ENCODE measurements around the gene CDYL2. TPM values are rescaled to one million over a fixed set of nuclear protein-coding genes. Genes with fewer than 3 reads are reported as not detected.

The CDYL2 gene
- total RNA-seq, 4 donors from 2014 or later: 2.2 to 5.7 (median 3.2) TPM

GRCh38 chr16:80754476-80754875 is 49.9 kb downstream of the CDYL2 start:
- no peak overlapping the region for H3K4me3 ChIP-seq
- WGBS, 2 donors: 87 to 95% methylated on average over 5 of the region's 5 CpGs
- H3K36me3 ChIP-seq: no peaks in the 10 kb centered on the region

GRCh38 chr16:80752541-80752940 is 51.9 kb downstream of the CDYL2 start:
- Histone ChIP-seq H3K27me3 (no peaks in the 10 kb centered on the region), H3K27ac (no peak overlapping the region), H3K4me1 (no peaks in the 10 kb centered on the region), H3K4me3 (no peak overlapping the region), H3K36me3 (no peaks in the 10 kb centered on the region), H3K9me3 (no peaks in the 10 kb centered on the region)
- DNase-seq (ENCODE audit: low spot score in 2 of 2): no peak
- WGBS, 2 donors: 91 to 94% methylated on average over 2 of the region's 2 CpGs
- no peak for TF ChIP-seq EP300 (IDR thresholded peaks at IDR 0.05)
- no peak for TF ChIP-seq CTCF (IDR thresholded peaks at IDR 0.05)
- TF ChIP-seq POLR2A (IDR thresholded peaks at IDR 0.05): no peak

More at GRCh38 chr16:80754476-80754875, 49.9 kb downstream of the CDYL2 start:
- Histone ChIP-seq H3K27ac (no peak overlapping the region), H3K4me1 (no peaks in the 10 kb centered on the region), H3K9me3 (no peaks in the 10 kb centered on the region), H3K27me3 (no peaks in the 10 kb centered on the region)
- no peak for TF ChIP-seq POLR2A (IDR thresholded peaks at IDR 0.05)
- no peak for TF ChIP-seq EP300 (IDR thresholded peaks at IDR 0.05)
- no peak for TF ChIP-seq CTCF (IDR thresholded peaks at IDR 0.05)
- DNase-seq (ENCODE audit: low spot score in 2 of 2): no peak

- DNase-seq (ENCODE audit: low spot score in 2 of 2): no peak
- WGBS, 2 donors: 35 to 37% methylated on average over 3 of the region's 3 CpGs
- Histone ChIP-seq H3K9me3 (no peaks in the 10 kb centered on the region), H3K4me3 (no peak overlapping the region), H3K27me3 (no peaks in the 10 kb centered on the region), H3K36me3 (no peaks in the 10 kb centered on the region), H3K27ac (no peak overlapping the region), H3K4me1 (peaks cover 0 to under 1% (median 0%) of the 10 kb centered on the region in 4 donors)
- TF ChIP-seq EP300 (IDR thresholded peaks at IDR 0.05) (no peak), CTCF (IDR thresholded peaks at IDR 0.05) (no peak), POLR2A (IDR thresholded peaks at IDR 0.05) (no peak)
Observed at GRCh38 chr16:80751167-80751566, 53.2 kb downstream of the CDYL2 start.

- TF ChIP-seq CTCF (IDR thresholded peaks at IDR 0.05) (no peak), POLR2A (IDR thresholded peaks at IDR 0.05) (no peak), EP300 (IDR thresholded peaks at IDR 0.05) (no peak)
- Histone ChIP-seq H3K27me3 (no peaks in the 10 kb centered on the region), H3K27ac (no peak overlapping the region), H3K9me3 (no peaks in the 10 kb centered on the region), H3K36me3 (no peaks in the 10 kb centered on the region), H3K4me3 (no peak overlapping the region), H3K4me1 (peaks cover 0 to 4% (median 0%) of the 10 kb centered on the region in 4 donors)
- DNase-seq (ENCODE audit: low spot score in 2 of 2): no peak
- WGBS, 2 donors: 31 to 32% methylated on average over 4 of the region's 4 CpGs
Observed at GRCh38 chr16:80746231-80746630, 58.2 kb downstream of the CDYL2 start.

GRCh38 chr16:80744856-80745255 is 59.5 kb downstream of the CDYL2 start:
- Histone ChIP-seq H3K27me3 (no peaks in the 10 kb centered on the region), H3K4me1 (peaks cover 0 to 4% (median 0%) of the 10 kb centered on the region in 4 donors), H3K27ac (no peak overlapping the region), H3K9me3 (peaks cover 0 to 10% (median 0%) of the 10 kb centered on the region in 4 donors), H3K4me3 (no peak overlapping the region), H3K36me3 (no peaks in the 10 kb centered on the region)
- no peak for DNase-seq (ENCODE audit: low spot score in 2 of 2)
- no peak for TF ChIP-seq EP300 (IDR thresholded peaks at IDR 0.05)
- no peak for TF ChIP-seq CTCF (IDR thresholded peaks at IDR 0.05)
- TF ChIP-seq POLR2A (IDR thresholded peaks at IDR 0.05): no peak
- WGBS, 2 donors: 77 to 85% methylated on average over 4 of the region's 4 CpGs
